ENCODE measurements around the gene B9D1. TPM values are rescaled to one million over a fixed set of nuclear protein-coding genes. Genes with fewer than 3 reads are reported as not detected.

The B9D1 gene
- total and polyA plus RNA-seq, 11 donors: 5.6 to 27.9 (median 10.7) TPM

DNA sequence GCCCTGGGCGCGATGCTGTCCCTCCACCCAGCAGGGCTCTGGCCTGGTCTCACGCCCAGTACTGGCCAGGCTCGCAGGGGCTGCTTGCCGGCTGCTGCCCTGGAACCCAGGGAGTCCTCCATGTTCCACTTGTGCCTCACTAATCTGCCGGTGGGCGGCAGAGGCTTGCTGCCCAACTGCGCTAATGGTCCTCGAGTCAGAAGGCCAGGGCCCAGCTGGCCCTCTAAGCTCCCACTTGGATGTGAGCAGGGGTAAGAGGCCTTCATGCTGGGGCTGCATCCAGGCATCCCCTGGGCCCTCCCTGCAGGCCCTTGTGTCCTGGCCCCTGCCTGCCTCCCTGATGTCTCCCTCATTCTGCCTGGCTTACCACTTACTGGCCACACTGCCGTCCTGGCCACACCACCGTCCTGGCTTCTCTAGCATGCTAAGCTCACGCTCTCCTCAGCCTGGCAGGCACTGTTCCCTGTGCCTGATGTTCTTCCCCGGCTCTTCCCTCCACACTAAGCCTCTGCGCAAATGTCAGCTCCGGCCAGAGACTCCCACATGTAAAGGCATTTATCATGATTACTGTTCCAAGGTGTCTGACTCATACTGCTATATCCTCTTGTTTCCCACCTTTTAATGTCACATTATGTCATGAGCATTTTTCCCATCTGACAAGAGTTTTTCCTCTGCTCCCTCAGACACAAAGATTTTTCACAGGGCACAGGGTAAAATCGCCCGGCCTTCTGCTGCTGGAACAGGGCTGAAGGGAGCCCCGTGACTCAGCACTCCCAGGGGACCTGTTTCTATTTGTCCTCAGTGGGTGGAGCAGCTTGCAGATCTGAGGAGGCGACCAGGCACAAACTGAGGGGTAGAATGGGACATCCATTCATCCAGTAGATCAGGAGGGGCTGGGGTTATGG, 15.9 kb downstream of the B9D1 start:
- Histone ChIP-seq H3K27ac (peak overlapping the region; percentile 26 to 87 (median 74)), H3K9me3 (no peaks in the 10 kb centered on the region), H3K27me3 (no peaks in the 10 kb centered on the region), H3K36me3 (no peaks in the 10 kb centered on the region), H3K4me1 (peaks cover 10 to 60% (median 33%) of the 10 kb centered on the region in 12 donors), H3K4me3 (no peak overlapping the region)
- intact Hi-C loops (cut with DNase I): loop anchor here in 1 of 10 donors (5.0 kb wide), 1 partner anchor 84 kb away; no protein-coding TSS in a partner anchor
- DNase-seq (peak; percentile 78 to 90 (median 82)), ATAC-seq (peak; percentile 52 to 78 (median 68))
- WGBS, 4 donors: 41 to 62% (median 55%) methylated on average over 10 to 19 of the region's 19 CpGs
- TF ChIP-seq POLR2A (IDR thresholded peaks at IDR 0.05): no peak
- TF ChIP-seq, protein P1, sequence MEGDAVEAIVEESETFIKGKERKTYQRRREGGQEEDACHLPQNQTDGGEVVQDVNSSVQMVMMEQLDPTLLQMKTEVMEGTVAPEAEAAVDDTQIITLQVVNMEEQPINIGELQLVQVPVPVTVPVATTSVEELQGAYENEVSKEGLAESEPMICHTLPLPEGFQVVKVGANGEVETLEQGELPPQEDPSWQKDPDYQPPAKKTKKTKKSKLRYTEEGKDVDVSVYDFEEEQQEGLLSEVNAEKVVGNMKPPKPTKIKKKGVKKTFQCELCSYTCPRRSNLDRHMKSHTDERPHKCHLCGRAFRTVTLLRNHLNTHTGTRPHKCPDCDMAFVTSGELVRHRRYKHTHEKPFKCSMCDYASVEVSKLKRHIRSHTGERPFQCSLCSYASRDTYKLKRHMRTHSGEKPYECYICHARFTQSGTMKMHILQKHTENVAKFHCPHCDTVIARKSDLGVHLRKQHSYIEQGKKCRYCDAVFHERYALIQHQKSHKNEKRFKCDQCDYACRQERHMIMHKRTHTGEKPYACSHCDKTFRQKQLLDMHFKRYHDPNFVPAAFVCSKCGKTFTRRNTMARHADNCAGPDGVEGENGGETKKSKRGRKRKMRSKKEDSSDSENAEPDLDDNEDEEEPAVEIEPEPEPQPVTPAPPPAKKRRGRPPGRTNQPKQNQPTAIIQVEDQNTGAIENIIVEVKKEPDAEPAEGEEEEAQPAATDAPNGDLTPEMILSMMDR (IDR thresholded peaks at IDR 0.05): no peak

DNA sequence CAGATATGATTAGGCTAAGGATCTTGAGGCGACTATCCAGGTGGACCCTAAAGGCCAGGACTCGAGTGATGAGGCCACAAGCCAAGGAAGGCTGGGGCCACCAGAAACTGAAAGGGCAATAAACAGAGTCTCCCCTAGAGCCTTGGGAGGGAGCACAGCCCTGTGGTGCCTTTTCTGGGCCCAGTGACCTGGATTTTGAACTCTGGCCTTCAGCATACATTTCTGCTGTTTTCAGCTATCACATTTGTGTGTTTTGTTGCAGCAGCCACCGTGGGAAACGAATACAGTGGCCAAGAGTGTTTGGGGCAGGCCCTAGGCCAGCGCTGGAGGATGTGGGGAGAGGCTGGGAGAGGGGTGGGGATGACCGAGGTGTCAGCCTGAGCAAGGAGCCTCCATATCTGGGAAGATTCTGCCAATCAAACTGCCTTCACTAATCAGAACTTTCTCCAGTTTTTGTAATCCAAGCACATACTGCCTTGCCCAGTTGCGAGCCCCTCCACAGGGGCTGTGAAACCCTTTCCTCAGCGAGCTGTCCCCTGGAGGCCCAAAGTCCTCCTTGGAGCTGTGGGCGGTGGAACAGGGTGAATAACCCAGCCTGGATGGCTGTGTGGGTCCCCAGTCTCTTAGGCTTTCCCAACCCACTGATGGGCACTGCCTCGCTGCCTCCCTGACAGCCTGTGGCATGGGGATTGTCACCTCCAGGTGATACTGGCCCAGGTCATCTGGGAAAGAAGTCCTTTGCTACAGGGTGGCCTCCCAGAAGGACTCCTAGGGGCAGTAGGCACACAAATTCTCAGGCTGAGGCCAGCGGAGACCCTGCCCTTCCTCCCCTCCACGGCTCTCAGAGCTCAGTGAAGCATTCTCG, 16.8 kb downstream of the B9D1 start:
- TF ChIP-seq, protein P1 (IDR thresholded peaks at IDR 0.05): no peak
- no peak for TF ChIP-seq POLR2A (IDR thresholded peaks at IDR 0.05)
- Histone ChIP-seq H3K36me3 (no peaks in the 10 kb centered on the region), H3K27ac (peak overlapping the region; percentile 26 to 87 (median 74)), H3K27me3 (no peaks in the 10 kb centered on the region), H3K4me1 (peaks cover 10 to 61% (median 33%) of the 10 kb centered on the region in 12 donors), H3K9me3 (no peaks in the 10 kb centered on the region), H3K4me3 (no peak overlapping the region)
- ATAC-seq (no peak), DNase-seq (no peak)
- intact Hi-C loops (cut with DNase I): loop anchor here in 1 of 10 donors (5.0 kb wide), 1 partner anchor 83 kb away; no protein-coding TSS in a partner anchor
- WGBS, 4 donors: 75 to 83% (median 83%) methylated on average over 9 to 13 of the region's 13 CpGs

DNA sequence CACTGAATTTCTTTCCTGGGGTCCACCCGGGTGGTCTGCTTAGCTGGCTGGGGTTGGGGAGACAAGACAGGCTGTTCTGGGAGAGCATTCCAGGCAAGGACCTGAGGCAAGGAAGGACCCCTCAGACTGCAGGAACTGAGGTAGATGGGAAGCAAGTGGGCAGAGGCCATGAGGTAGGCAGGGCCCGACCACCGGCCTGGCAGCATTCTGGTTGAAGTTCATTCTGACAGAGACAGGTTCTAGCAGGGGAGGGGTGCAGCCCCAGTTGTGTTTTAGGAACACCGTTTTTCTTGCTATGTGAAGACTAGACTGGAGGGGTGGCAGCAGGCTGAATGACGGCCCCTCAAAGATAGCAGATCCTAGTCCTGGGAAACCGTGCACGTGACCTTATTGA, 17.5 kb downstream of the B9D1 start:
- ATAC-seq (no peak), DNase-seq (no peak)
- no peaks in the 10 kb centered on the region for H3K36me3 ChIP-seq
- peaks cover 10 to 61% (median 33%) of the 10 kb centered on the region in 12 donors for H3K4me1 ChIP-seq
- no peaks in the 10 kb centered on the region for H3K27me3 ChIP-seq
- H3K4me3 ChIP-seq: no peak overlapping the region
- TF ChIP-seq, protein P1 (IDR thresholded peaks at IDR 0.05): no peak
- no peak for TF ChIP-seq POLR2A (IDR thresholded peaks at IDR 0.05)
- no peaks in the 10 kb centered on the region for H3K9me3 ChIP-seq
- WGBS, 4 donors: 92 to 96% (median 94%) methylated on average over 7 of the region's 7 CpGs
- peak overlapping the region in 2 of 12 donors; percentile 73 to 83 for H3K27ac ChIP-seq
- intact Hi-C loops (cut with DNase I): loop anchor here in 1 of 10 donors (5.0 kb wide), 1 partner anchor 83 kb away; no protein-coding TSS in a partner anchor

Measured in heart left ventricle (tissue), 16 donors.